OCI-M1 (cell line): ENCODE data around the gene FOXF1.

Experiments
- DNase-seq: peaks from one replicate; lab custom pipeline; 2025; lab: John Stamatoyannopoulos, UW

The FOXF1 gene

GRCh38 chr16:86510465-86511261 is at the start of gene FOXF1:
Gene FOXF1, plus strand, starts transcription at chr16:86510527. Its CDS starts 43 bp downstream, at chr16:86510570.
- no peak for DNase-seq

- no peak for DNase-seq
These were observed 49.3 kb upstream of the FOXF1 start for GRCh38 chr16:86461037-86461436.

- DNase-seq, result no peak
These were observed 47.8 kb upstream of the FOXF1 start for GRCh38 chr16:86462334-86463084.

GRCh38 chr16:86464044-86464443 is 46.3 kb upstream of the FOXF1 start:
- no peak for DNase-seq

- DNase-seq, result no peak
These were observed 44.9 kb upstream of the FOXF1 start for GRCh38 chr16:86465434-86465833.

GRCh38 chr16:86466696-86467406 is 43.5 kb upstream of the FOXF1 start:
- no peak for DNase-seq

GRCh38 chr16:86467490-86467889 is 42.8 kb upstream of the FOXF1 start:
- DNase-seq, result no peak

- no peak for DNase-seq
These were observed 39.4 kb upstream of the FOXF1 start for GRCh38 chr16:86470964-86471363.

GRCh38 chr16:86471896-86472295 is 38.4 kb upstream of the FOXF1 start:
- no peak for DNase-seq

- DNase-seq, result no peak
These were observed 38.0 kb upstream of the FOXF1 start for GRCh38 chr16:86472366-86472765.

GRCh38 chr16:86476956-86477534 is 33.3 kb upstream of the FOXF1 start:
- no peak for DNase-seq

GRCh38 chr16:86477642-86478041 is 32.7 kb upstream of the FOXF1 start:
- no peak for DNase-seq

GRCh38 chr16:86478779-86479178 is 31.5 kb upstream of the FOXF1 start:
- DNase-seq, result no peak

- DNase-seq, result no peak
These were observed 30.9 kb upstream of the FOXF1 start for GRCh38 chr16:86479419-86479818.

GRCh38 chr16:86480444-86480843 is 29.9 kb upstream of the FOXF1 start:
- DNase-seq, result no peak

GRCh38 chr16:86481607-86482006 is 28.7 kb upstream of the FOXF1 start:
- no peak for DNase-seq

GRCh38 chr16:86484240-86484639 is 26.1 kb upstream of the FOXF1 start:
- no peak for DNase-seq

- DNase-seq, result no peak
These were observed 24.6 kb upstream of the FOXF1 start for GRCh38 chr16:86485746-86486145.

GRCh38 chr16:86490859-86491639 is 19.3 kb upstream of the FOXF1 start:
- DNase-seq, result no peak

GRCh38 chr16:86491640-86492023 is 18.7 kb upstream of the FOXF1 start:
- DNase-seq, result no peak

- no peak for DNase-seq
These were observed 17.9 kb upstream of the FOXF1 start for GRCh38 chr16:86492267-86492960.
